Measurements from ENCODE around the gene IDH3A.

IDH3A gene

DNA sequence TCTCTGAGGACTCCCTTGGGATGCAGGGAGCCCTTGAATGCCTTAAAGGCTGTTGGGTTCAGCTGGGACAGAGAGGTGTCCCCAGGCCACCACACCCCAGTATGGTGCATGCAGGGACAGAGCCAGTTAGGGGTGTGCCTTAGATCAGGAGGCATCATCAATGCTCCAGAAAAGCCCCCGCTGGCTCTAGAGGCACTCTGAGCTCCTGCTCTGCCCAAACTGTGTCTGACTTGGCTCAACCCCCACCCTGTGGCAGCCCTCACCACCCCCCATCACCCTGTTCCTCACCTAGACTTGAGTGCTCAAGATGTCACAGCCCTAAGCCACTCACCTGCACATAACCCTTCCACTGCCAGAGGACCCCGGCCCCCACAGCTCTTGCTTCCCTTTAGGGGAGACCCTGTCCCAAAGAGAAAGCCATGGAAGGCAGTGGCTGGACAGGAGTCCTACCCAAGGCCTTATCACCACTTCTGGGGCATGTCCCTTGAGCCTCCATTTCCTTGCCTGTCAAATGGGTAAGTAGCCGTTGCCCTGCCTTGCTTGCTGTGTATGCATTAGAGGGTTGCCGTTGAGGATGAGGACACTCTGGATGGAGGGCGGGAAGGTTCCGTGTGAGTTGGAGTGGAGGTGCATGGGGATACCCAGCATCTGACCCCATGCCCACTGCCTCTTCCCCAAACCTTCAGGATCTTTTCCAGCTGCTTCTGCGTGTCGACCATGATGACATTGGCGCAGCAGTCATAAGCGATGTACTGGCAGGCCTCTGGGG lies 43.8 kb downstream of the IDH3A start:
- H3K36me3 ChIP-seq (ENCODE audit: control insufficient read depth, insufficient read depth, low read length), result no peaks in the 10 kb centered on the region
- no peak overlapping the region for H3K4me3 ChIP-seq (ENCODE audit: low read depth, low read length)
- H3K27ac ChIP-seq (ENCODE audit: low read depth, low read length), result no peak overlapping the region
- no peak overlapping the region for H3K9ac ChIP-seq (ENCODE audit: low read length)
- no peaks in the 10 kb centered on the region for H3K27me3 ChIP-seq (ENCODE audit: control insufficient read depth, insufficient read depth, low read length)
- no peaks in the 10 kb centered on the region for H3K4me1 ChIP-seq (ENCODE audit: control insufficient read depth, insufficient read depth, low read length)
- 0 out of 2 replicates have a peak, but pooled peaks cover 4% of the 10 kb centered on the region for H3K9me3 ChIP-seq (ENCODE audit: control insufficient read depth, insufficient read depth, low read depth, low read length)

DNA sequence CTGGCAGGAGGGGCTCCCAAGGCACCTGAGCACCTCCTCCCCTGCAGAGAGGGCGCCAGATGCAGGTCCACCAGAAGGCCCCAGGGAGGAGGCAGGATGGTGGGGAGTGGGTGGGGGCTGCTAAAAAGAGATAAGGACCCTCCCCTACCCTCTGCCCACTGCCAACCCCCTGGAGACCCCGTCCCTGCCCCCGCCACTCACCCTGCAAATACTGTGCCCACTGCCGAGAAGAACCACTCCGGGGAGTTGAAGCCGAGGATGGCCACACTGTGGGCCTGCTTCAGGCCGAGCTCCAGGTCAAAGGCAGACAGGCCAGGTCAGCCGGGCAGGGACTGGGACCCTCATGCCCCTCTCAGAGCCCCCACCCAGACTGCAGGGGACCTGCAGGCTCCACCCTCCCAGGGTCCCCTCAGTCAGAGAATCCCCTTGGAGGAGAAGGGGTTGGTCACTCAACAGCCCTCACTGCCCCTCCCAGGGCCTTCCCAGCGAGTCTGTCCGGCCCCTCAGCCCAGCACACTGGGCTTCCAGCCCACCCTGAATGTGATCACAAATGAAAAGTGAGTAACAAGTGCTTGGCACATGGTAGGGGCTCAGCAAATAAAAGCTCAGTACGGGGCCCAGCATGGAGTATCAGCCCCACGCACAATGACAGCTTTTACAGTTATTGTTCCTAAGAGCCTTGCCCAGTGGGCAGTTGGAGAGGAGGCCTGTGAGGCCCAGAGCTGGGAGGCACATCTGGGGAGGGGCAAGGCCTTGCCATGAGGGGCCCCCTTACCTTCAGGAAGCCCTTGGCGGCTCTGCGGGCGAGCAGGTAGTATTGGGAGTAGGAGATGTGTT lies 44.8 kb downstream of the IDH3A start:
- Histone ChIP-seq H3K9me3 (ENCODE audit: control insufficient read depth, insufficient read depth, low read depth, low read length) (0 out of 2 replicates have a peak, but pooled peaks cover 4% of the 10 kb centered on the region), H3K9ac (ENCODE audit: low read length) (no peak overlapping the region), H3K4me1 (ENCODE audit: control insufficient read depth, insufficient read depth, low read length) (no peaks in the 10 kb centered on the region), H3K4me3 (ENCODE audit: low read depth, low read length) (no peak overlapping the region), H3K27ac (ENCODE audit: low read depth, low read length) (no peak overlapping the region), H3K27me3 (ENCODE audit: control insufficient read depth, insufficient read depth, low read length) (no peaks in the 10 kb centered on the region), H3K36me3 (ENCODE audit: control insufficient read depth, insufficient read depth, low read length) (no peaks in the 10 kb centered on the region)

DNA sequence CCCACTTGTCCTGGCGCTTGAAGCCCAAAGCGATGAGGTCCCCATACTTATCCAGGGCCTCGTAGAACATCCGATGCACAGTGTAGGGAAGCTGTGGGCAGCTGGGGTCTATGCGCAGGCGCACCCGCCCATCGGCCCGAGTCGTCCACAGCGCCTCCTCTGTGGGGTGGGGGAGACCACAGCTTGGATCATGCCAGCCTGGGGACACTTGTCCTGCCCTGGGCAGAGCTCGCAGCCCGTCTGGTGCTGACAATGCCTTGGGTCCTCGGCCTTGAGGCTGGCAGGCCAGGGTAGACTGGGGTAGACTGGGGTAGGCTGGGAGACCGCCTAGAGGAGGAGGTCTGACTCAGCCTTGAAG lies 45.4 kb downstream of the IDH3A start:
- no peak overlapping the region for H3K9ac ChIP-seq (ENCODE audit: low read length)
- no peaks in the 10 kb centered on the region for H3K4me1 ChIP-seq (ENCODE audit: control insufficient read depth, insufficient read depth, low read length)
- H3K27me3 ChIP-seq (ENCODE audit: control insufficient read depth, insufficient read depth, low read length), result no peaks in the 10 kb centered on the region
- no peak overlapping the region for H3K27ac ChIP-seq (ENCODE audit: low read depth, low read length)
- 0 out of 2 replicates have a peak, but pooled peaks cover 4% of the 10 kb centered on the region for H3K9me3 ChIP-seq (ENCODE audit: control insufficient read depth, insufficient read depth, low read depth, low read length)
- no peaks in the 10 kb centered on the region for H3K36me3 ChIP-seq (ENCODE audit: control insufficient read depth, insufficient read depth, low read length)
- no peak overlapping the region for H3K4me3 ChIP-seq (ENCODE audit: low read depth, low read length)

DNA sequence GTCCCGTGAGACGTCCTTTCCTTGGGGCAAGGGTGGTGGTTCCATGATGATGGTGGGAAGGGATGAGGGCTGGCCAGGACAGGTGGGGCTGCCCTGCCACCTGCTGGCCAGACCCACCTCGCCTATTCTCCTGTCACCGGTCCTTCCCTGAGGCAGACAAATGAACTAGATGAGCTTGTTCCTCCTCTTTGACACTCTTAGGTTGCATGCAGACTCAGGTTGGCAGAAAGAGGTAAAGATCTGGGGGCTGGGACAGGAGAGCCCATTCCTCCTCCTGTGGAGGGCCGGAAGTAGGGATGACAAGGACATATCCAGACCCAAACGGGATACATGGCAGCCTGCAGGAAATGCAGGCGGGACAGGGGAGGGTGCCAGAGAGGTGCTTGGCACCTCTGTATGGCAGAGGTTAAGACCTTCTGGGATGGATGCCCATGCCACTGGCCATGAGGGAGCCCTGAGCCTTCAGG lies 46.6 kb downstream of the IDH3A start:
- H3K4me3 ChIP-seq (ENCODE audit: low read depth, low read length), result no peak overlapping the region
- H3K9me3 ChIP-seq (ENCODE audit: control insufficient read depth, insufficient read depth, low read depth, low read length), result 0 out of 2 replicates have a peak, but pooled peaks cover 4% of the 10 kb centered on the region
- H3K27ac ChIP-seq (ENCODE audit: low read depth, low read length), result no peak overlapping the region
- H3K27me3 ChIP-seq (ENCODE audit: control insufficient read depth, insufficient read depth, low read length), result no peaks in the 10 kb centered on the region
- no peaks in the 10 kb centered on the region for H3K4me1 ChIP-seq (ENCODE audit: control insufficient read depth, insufficient read depth, low read length)
- H3K9ac ChIP-seq (ENCODE audit: low read length), result no peak overlapping the region
- H3K36me3 ChIP-seq (ENCODE audit: control insufficient read depth, insufficient read depth, low read length), result no peaks in the 10 kb centered on the region

DNA sequence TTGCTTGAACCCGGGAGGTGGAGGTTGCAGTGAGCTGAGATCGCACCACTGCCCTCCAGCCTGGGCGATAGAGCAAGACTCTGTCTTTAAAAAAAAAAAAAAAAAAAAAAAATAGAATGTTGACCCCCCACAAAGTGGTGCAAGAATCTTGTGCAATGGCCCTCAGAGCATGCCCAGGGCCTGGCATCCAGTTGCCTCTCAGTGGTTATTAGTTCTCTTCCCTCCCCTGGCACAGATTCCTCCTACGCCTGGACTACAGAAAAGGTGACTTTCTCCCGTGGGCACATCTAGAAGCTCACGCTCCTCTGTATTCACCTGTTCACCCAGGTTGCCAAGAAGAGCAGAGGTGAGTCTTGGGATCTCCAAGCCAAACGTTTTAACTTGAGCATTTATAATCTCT lies 48.5 kb downstream of the IDH3A start:
- no peak overlapping the region for H3K4me3 ChIP-seq (ENCODE audit: low read depth, low read length)
- no peak overlapping the region for H3K9ac ChIP-seq (ENCODE audit: low read length)
- H3K36me3 ChIP-seq (ENCODE audit: control insufficient read depth, insufficient read depth, low read length), result no peaks in the 10 kb centered on the region
- H3K27me3 ChIP-seq (ENCODE audit: control insufficient read depth, insufficient read depth, low read length), result no peaks in the 10 kb centered on the region
- no peak overlapping the region for H3K27ac ChIP-seq (ENCODE audit: low read depth, low read length)
- H3K4me1 ChIP-seq (ENCODE audit: control insufficient read depth, insufficient read depth, low read length), result no peaks in the 10 kb centered on the region
- H3K9me3 ChIP-seq (ENCODE audit: control insufficient read depth, insufficient read depth, low read depth, low read length), result no peaks in the 10 kb centered on the region

DNA sequence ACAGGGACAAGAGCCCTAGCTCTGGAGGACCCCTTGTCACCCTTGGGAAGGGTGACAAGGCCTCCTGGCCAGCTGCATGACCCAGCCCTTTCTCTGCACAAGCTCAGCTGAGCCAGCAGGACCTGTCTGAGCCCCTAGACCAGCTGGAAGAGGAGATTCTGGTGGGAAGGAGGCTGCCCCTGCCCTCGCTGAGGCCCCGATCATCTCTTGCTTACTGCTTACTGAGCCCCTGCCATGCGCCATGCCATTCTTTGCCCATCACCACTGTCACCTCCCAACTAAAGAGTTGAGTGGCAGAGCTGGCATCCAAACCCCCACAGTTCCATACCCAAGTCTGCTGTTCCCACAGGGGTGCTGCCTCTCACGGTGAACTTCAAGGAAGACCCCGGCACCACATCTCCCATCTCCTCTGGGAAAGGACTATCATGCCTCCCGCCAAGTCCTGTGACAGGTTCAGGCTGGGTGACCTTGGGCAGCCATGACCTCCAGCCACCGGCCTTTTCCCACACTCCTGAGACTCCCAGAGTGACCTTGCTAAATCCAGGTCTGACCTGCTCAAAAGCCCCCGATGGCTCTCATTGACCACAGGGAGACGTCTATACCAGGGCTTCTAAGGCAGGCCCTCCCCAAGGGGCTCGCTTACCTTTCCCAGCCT lies 51.2 kb downstream of the IDH3A start:
- Histone ChIP-seq H3K27me3 (ENCODE audit: control insufficient read depth, insufficient read depth, low read length) (no peaks in the 10 kb centered on the region), H3K36me3 (ENCODE audit: control insufficient read depth, insufficient read depth, low read length) (no peaks in the 10 kb centered on the region), H3K4me1 (ENCODE audit: control insufficient read depth, insufficient read depth, low read length) (no peaks in the 10 kb centered on the region), H3K9me3 (ENCODE audit: control insufficient read depth, insufficient read depth, low read depth, low read length) (no peaks in the 10 kb centered on the region), H3K9ac (ENCODE audit: low read length) (no peak overlapping the region), H3K27ac (ENCODE audit: low read depth, low read length) (no peak overlapping the region), H3K4me3 (ENCODE audit: low read depth, low read length) (no peak overlapping the region)

DNA sequence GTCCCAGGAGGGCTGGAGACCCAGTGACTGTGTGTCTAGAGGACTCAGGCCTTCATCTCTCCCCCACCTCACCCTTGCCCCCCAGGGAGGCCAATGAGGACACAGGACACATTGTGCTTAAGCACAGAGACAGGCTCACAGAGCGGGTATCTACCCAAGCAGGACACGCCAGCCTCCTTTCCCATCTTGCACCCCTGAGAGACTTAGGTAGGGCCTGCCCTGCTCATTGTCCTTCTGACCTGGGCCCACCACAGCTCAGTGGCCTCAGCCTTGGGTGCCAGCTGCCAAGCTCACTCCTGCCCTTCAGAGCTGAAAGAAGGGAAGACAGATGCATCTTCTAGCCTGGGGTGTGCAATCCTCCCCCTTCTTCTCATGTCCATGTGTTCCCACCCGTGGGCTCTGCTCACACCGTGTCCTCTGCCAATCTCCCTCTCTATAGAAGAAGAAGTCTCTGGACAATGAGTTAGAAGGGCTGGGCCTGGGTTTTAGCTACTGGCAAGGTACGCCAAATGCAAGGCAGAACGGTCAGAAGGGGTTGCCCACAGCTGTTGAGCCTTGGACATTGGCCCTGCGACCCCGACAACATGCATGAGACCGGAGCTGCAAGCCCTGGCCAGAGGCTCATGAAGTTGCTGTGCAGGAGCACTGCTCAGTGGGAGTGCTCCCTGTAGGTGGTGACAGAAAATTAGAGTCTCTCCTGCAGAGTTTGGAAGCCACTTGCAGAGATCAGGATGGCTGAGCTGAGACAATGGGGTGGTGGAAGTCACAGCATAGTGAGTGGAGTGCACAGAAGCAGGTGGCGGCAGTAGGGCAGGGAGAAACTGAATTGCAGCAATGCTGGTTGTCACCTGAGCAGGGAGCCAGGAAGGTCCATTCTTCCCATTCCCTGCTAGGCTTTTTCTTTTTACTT lies 52.4 kb downstream of the IDH3A start:
- Histone ChIP-seq H3K27ac (ENCODE audit: low read depth, low read length) (no peak overlapping the region), H3K9ac (ENCODE audit: low read length) (no peak overlapping the region), H3K4me1 (ENCODE audit: control insufficient read depth, insufficient read depth, low read length) (peaks cover 4% of the 10 kb centered on the region; the same call in 1 of the 2 replicates), H3K36me3 (ENCODE audit: control insufficient read depth, insufficient read depth, low read length) (no peaks in the 10 kb centered on the region), H3K27me3 (ENCODE audit: control insufficient read depth, insufficient read depth, low read length) (no peaks in the 10 kb centered on the region), H3K4me3 (ENCODE audit: low read depth, low read length) (no peak overlapping the region), H3K9me3 (ENCODE audit: control insufficient read depth, insufficient read depth, low read depth, low read length) (no peaks in the 10 kb centered on the region)

DNA sequence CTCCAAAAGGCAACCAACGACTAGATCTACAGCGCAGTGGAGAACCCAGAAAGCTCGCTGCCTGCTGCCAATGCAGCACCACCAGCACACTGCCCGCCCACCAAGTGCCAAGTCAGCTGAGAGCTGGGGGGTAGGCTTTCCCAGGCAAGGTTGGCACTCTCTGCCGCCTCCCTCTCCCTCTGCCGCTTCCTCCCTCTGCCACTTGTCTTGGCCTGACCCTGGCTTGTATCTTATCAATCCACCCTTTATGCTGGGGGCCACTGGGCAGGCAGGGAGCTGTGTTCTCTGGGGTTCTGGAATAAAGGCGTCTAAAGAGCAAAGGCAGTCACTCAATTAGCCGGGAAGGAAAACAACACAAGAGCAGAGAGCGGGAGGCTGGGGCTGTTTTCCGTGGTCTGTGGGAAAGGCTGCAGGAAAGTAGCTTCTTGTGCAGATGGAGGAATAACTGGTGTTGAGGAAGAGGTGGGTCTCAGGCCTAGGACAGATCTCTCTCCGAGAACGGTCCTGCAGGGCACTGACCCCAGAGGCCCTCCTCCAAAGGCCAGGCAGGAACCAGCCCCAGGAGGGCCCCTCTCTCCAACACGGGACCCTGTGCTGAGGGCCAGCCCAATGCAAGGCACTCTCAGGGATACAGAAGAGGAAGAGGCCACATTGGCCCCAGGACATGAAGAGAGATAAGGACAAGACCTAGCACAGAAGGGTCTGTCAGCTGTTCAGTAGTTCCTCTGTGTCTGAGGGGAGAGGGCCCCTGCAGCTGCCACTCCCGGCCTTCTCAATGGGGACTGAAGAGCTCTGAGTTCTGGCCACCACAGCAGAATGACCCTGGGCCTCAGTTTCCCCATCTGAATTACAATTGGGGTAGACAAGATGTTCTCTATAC lies 54.4 kb downstream of the IDH3A start:
- no peaks in the 10 kb centered on the region for H3K9me3 ChIP-seq (ENCODE audit: control insufficient read depth, insufficient read depth, low read depth, low read length)
- H3K27ac ChIP-seq (ENCODE audit: low read depth, low read length), result no peak overlapping the region
- H3K4me3 ChIP-seq (ENCODE audit: low read depth, low read length), result no peak overlapping the region
- no peak overlapping the region for H3K9ac ChIP-seq (ENCODE audit: low read length)
- H3K27me3 ChIP-seq (ENCODE audit: control insufficient read depth, insufficient read depth, low read length), result no peaks in the 10 kb centered on the region
- peaks cover 11% of the 10 kb centered on the region; the same call in 1 of the 2 replicates for H3K4me1 ChIP-seq (ENCODE audit: control insufficient read depth, insufficient read depth, low read length)
- no peaks in the 10 kb centered on the region for H3K36me3 ChIP-seq (ENCODE audit: control insufficient read depth, insufficient read depth, low read length)

DNA sequence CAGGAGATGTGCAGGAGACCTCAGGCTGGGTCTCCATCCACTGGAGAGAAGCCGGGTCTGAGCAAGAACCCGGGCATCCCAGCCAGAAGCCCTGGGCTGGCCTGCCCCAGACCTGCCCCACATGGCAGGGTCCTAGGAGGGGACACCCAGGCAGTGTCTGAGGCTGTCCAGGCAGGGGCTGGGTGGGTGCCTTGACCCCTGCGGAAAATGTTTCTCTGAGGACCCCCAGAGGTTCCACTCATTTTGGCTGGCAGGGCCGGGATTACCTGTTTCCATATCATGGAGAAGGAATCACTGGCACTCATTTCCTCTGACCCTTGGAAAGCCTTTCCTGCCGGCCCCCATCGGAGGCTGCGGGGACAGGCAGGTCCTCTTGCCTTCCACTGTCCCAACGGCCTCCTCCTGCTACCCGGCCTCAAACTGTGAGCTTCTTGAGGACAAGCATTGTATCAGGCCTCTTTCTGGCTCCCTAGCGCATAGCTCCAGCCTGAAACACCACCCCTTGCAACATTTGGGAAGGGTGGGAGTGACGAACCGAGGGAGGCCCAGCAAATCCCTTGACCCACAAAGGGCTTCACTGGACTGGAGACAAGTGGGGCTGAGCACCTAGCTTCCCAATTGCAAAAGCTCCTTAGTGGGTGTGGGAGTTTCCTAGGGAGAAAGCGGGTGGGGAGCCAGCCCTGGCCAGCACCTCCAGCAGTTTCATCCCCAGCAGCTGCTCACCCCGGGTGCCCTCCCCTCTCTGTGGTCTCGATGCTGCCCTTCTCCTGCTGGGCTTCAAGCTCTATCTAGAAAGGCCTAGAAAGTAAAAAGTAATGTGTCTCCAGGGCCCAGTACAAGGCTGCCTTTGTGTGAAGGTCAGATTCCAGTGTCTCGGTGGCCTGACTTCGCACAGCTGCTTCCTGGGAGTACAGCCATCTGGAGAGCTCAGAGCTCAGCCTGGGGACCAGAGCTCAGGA lies 55.5 kb downstream of the IDH3A start:
- Histone ChIP-seq H3K27me3 (ENCODE audit: control insufficient read depth, insufficient read depth, low read length) (no peaks in the 10 kb centered on the region), H3K4me3 (ENCODE audit: low read depth, low read length) (no peak overlapping the region), H3K9me3 (ENCODE audit: control insufficient read depth, insufficient read depth, low read depth, low read length) (no peaks in the 10 kb centered on the region), H3K27ac (ENCODE audit: low read depth, low read length) (no peak overlapping the region), H3K9ac (ENCODE audit: low read length) (no peak overlapping the region), H3K36me3 (ENCODE audit: control insufficient read depth, insufficient read depth, low read length) (no peaks in the 10 kb centered on the region), H3K4me1 (ENCODE audit: control insufficient read depth, insufficient read depth, low read length) (peaks cover 15% of the 10 kb centered on the region; the same call in 1 of the 2 replicates)

Measured in HUES6 (cell line).